HG02798 (cell line): ENCODE data around the gene SMARCA2.

ENCODE experiments used
- ATAC-seq: cut with Tn5 transposase; IDR thresholded peaks from one replicate; pipeline ENCODE4 v1.9.1; 2021; ENCODE audit warnings: mild to moderate bottlenecking; ENCODE audit not compliant: unreplicated experiment, poor library complexity

SMARCA2 gene

DNA sequence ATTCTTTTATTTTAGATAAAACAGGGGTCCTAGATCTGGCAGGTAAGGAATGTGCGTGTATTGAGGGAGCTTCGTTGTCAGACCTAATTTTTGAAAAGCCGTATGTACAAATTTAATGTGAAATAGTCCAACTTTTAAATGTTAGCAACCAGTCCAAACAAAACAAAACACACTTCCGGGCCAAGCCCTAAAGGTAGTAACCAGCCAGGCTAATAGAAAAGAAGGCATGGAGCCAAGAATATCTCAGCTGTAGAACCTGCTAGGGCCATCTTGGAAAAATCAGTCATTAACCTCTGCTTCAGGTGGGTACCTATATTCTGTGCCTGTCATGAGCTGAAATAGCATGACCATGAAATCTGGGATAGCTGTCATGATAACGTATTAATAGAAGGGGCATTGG lies 71.0 kb downstream of the SMARCA2 start:
- no peak for ATAC-seq

DNA sequence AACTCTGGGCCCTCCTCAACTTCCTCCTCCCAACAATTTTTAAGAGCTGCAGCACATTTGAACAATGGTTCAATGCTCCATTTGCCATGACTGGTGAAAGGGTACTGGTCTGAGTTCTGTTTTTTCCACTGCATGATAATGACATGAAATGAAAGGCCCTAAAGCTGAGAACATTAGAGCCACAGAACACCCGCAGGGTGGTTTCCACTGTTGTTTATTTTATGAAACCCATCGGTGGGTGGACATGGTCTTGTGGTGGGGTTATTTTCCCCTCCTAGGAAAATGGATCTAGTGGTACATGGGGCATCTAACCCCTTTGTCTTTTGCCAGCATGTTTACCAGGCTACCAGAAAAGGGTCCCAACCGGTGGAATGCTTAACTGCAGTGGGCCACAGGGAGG lies 71.8 kb downstream of the SMARCA2 start:
- peak; percentile 75 for ATAC-seq

DNA sequence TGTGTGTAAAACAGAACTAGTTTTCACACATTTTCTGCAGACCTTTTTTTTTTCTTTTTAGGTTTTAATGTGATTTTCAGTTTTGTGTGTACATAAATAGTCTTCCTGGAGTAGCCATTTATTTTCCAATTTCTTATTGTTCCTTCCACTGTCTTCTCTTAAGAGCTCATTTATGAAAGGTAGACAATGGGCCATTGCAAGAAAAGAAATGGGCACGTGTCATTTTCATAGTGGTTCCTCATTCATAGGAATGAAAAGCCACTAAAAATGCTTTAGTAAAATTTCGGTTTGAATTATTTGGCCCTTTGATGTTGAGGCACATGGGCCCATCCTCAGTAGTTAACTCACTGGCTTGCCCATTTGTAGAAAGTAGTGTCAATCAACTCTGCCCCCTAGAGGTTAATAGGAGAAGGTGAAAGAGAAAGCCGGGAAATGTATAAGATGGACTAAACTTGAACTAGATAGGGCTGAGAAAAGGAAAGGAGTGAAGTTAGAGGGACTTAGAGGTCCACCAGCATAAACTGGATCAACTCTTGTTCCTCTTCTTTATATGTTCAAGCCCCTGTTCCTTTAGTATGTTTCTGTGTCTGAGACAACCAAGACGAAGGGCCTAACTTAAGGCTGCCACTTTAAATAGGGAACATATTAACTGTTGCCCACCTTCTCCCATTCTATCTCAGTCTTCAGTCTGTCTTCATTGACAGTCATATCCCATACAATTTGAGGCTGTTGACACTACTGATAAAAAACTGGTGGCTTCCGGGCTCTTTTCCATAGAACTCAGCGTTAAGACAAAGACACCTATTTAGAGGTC lies 72.6 kb downstream of the SMARCA2 start:
- ATAC-seq = peak; percentile 85

DNA sequence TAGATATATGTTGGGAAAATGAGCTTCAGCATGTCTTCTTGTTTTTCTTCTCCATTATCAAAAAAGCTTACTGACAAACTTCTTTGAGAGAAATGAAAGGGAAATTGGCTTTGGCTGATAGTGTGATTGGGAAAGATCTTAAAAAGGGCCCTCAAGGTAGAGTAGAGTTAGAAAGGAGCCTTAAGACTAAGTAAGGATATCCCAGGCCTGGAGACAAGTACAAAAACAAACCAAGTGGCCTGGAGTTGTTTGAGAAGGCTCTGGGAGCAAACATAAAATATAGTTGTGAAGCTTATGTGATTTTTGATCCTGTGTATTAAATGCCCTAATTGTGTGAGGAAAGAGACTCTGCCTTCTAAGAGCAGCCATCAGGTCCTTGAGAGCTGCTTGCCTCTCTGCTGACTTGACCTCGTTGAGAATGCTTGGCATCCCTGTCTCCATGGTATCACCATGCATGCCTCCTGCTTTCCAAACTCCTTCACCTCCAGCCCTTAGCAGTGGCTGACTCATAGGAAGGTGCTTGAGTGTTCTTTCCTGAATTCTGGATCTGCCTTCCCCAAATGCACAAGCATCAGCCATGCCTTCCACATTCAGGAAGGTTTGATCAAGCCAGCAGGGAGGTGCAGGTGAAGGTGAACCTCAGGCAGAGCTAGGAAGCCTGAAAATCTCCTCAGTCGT lies 78.9 kb downstream of the SMARCA2 start:
- no peak for ATAC-seq

DNA sequence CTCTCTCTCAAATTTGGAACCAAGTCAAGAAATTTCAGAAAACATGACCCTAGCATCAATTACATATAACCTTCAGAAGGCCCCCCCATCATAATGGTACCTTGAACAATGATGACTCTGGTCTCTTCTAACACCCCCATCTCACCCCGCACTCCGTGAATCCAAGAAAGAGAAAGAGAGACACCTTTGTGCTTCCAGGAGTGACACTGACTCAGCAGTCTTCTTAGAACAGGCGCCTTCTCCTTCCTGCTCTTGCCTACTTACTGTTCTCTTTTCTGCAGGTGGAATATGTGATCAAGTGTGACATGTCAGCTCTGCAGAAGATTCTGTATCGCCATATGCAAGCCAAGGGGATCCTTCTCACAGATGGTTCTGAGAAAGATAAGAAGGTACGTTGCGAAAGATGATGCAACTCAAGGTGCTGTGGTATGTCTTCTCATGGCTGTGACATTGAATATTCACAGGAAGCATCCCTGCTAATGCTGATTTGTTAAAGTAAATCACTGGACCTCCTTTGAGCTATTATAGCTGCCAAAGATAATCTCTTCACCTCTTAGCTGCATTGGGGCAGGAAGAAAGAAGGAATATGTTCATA lies 81.3 kb downstream of the SMARCA2 start:
- no peak for ATAC-seq

DNA sequence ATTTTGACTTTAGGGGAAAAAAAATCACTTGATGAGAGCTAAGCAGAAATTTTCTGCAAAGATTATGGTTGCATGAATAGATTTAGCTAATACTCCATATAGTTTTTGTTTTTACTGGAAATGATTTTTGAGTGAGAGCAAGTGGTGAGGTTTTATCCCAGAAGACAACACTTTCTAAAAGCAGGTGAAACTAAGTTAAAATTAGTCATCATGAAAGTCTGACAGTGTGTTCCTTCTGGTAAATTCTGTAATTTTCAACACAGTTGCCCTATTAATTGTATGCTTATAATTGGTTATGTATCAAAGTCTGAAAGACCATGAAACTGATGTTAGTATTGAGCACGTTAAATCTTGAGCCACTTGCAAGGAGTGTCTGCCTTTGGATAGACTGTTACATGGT lies 91.5 kb downstream of the SMARCA2 start:
- ATAC-seq = no peak

DNA sequence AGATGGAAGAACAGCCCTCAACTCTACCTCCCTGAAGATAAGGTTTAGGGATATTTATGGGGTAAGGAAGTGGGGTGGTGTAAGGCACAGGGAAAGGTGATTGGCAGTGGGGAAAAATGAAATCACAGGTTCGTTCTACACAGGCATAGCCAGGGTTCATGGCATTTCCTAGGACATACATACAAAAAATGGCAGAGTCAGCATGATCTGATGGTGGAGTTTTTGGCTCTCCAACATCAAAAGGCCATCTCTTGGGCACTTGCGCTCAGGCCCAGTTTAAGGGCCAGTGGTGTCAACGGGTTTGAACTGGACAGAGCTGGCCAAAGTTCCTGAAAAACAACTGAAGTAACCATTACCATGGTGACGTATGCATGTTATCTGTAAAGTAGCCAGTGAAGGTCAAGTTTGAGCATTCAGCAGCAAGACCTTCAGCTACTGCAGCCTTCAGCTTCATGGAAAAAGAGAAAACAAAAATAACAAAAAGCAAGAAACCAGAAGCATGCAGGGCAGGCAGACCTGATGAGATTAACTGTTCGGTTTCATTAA lies 92.8 kb downstream of the SMARCA2 start:
- ATAC-seq = no peak

DNA sequence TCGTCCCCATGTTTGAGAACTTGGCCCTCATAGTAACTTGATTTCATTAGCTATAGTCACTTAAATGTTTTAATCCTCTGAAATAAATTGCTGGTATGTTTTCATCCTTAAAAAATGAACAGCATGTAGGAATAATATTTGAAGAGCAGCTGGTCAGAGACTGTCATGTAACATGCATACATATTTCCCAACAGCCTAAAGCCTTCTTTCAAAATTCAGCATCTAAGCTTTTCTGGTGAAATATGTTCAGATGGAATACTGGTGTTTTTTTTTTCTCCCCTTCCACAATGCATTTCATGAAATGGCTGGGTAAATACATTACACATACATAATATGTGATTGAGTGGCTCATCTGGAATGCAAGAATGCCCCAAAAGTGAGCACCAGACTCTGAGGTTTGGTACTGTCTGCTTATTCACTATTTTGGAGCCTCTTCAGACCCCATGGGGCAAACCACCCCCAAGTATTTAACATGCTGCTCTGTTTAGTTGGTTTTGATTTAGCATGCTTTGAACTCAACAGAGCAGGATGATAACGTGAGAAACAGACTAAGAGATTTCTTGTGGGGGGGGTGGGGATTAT lies 94.0 kb downstream of the SMARCA2 start:
- no peak for ATAC-seq

DNA sequence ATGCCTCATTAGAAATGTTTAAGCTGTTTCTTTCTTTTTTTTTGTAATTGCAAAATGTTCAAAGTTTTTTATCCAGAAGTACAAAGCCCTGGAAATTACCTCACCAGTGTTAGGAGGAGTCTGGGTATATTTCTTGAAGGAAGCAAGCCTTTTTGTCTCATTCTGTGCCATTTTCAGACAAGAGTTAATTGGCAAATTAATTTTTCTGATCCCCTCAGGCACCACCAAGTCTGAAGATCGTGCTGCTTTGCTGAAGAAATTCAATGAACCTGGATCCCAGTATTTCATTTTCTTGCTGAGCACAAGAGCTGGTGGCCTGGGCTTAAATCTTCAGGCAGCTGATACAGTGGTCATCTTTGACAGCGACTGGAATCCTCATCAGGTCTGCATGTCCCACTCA lies 94.9 kb downstream of the SMARCA2 start:
- no peak for ATAC-seq

DNA sequence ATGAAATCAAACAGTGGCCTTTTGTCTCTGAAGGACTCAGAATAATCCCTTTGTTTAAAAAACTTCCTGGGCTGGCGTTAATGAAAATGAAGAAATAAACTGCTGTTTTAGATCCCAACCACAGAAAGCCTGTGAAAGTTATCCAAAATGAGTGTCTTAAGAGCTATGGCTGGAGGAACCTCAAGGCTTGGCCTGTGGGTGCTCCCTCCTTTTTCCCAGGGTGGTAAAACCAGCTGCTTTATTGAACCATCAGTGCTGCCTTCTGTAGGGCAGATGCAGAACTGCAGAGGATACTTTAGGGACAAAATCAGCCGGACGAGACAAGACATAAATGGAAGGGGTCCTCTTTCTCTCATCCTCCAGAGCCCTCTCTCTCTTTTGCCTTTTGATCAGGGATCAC lies 100.9 kb downstream of the SMARCA2 start:
- ATAC-seq = no peak

DNA sequence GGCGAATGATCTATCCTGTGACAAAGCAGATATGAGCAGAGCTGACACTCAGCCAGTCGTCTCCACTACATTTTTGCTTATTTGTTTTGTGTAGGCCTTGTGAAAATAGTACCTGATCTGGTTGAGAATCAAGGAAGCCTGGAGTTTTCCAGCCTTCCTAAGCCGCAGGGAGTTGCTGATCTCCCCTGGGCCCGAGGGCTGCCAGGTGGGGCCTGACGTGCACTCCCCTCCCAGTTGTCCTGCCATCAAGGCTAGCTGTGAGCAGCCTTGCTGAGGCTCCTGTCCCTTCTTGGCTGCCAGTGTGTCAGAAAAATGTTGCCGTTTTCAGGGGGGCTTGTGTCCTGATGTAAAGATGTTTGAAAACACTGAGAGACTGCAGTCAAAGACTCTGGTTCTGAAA lies 102.4 kb downstream of the SMARCA2 start:
- ATAC-seq = no peak

DNA sequence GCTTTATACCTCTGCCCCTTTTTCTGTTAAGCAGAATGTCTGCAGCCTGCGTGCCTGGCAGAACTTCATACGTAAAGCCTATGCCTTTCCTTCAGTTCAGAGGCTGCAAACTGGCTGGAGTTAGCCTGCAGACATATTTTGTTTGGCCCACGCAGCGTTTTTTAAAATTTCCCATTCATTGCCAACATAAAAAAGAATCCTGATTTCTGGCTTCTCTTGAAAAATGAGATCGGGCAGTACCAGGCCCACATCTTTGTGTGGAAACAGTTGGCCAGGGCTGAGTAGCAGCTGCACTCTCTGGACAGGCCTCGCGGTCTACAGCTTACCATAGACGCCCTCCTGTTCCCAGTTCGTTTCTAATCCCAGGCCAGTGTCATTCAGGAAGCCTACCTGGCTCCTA lies 104.4 kb downstream of the SMARCA2 start:
- no peak for ATAC-seq

DNA sequence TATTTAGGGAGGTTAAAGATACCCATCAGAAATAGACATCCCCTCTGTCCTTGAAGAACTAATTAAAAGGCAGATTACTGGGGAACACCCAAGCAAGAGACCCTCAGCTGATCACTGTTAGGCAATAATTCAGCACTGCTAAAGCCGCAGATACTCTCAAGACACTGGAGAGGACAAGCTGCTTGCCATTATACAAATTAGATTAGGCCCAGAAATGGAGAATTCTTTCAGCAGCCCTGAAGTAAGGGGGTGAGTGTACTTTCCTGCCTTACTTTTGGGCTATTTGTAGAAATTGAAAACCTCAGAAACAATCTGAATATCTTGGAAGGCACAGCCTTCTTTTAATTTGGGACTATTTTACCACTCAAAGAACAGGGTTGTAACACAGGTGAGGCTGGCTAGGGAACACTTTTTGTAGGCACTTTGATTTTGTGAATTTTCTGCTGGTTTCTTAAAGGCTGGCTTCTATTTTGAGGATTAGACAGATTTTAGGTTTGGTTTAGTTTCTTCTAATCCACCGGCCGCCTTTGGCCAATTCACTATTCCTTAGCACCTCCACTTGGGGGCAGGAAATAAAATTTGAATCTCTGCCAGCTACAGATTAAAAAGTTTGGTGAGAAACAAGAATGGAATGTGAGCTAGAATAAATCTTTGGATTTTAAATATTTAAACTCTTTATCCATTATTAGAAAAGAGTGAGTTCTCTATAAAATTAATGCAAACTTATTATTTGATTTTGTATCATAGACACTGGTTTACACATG lies 106.0 kb downstream of the SMARCA2 start:
- no peak for ATAC-seq

DNA sequence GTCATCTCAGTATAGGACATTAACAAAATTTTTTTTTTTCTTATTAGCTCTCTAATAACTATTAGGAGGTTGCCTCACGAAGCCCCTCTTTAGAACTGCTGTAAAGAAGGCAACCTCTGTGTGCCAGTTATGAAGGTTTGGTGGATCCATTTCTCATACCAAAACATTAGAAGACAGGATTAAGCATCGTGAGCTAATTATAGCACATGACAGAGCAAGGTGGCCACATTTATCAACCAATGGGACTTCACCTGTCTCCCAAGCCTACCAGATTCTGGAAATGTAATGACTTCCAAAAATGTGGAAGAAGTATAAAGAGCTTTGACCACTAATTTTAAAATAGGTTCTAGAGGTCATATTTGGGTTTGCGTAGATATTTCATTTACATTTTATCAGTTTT lies 107.2 kb downstream of the SMARCA2 start:
- no peak for ATAC-seq

DNA sequence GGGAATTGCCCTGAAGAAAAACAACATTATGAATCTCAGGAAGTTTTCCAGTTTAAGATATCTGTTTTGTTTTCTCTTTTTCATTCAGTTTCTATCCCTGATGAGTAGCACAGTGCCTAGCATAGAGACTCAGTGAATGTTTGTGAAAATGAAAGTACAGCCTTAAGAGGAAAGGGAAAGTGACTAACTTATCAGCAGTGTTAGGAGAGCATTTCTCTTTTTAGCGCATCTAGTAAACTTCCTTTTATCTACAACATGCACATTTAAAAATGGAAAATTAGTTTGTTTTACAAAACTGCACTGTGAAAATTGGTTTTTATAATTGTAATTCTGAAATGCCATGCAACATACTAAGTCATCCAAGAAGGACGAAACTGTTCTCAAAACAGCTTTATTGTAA lies 110.8 kb downstream of the SMARCA2 start:
- peak; percentile 89 for ATAC-seq

DNA sequence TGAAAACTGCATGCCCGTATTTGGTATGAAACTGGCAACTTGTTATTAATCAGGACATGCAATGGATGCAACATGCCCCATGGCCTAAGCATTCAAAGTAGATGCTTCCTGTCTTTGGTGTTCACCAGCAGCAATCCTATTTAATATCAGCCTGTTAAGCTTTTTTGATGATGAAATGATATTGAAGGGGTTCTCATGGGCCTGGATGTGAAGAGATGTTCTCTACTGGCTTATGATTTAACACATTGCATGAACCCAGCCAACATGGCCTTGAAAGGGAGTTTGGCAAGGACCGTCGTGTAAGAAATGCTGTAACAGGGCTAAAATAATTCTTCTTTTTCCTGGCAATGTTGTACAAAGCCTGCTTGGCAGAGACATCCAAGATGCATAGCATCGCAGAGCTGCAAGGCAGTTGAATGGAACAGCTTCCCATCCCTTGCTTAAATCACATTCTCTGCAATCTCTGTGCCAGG lies 111.2 kb downstream of the SMARCA2 start:
- no peak for ATAC-seq

DNA sequence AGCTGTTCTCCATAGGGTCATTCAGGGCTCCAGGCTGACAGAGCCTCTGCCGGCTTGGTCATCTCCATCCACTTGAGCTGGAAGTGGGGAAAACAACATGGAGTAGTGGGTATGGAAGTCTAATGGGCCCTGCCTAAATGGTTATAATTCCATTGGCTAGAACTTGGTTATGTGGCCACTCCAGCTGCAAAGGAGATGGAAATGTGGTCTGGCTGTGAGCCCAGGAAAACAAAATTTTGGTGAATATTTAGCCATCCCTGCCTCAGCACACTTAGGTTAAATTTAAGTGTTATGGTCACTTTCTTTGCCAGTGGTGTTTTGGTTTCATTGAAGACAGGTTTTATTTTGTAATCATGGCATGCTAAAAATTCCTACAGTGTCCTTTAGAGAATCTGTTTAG lies 112.3 kb downstream of the SMARCA2 start:
- no peak for ATAC-seq

DNA sequence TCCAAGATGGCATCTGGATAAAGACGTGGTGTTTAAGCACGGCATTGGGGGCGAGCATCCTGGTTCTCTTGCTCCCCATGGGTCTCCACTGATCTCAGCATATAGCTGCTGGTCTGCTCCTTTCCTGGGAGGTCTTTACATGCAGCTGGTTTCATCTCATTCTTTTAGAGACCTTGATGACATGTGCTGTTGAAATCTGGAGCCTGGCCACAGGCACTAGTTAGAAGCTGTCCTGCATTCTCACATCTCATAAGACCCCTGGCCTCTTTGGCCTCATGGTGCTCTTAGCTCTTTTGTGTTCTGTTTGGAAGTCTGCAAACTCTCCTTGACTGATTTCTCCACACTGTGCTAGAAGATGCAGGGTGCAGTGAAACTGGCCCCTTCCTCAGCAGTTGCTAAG lies 113.0 kb downstream of the SMARCA2 start:
- ATAC-seq = no peak

DNA sequence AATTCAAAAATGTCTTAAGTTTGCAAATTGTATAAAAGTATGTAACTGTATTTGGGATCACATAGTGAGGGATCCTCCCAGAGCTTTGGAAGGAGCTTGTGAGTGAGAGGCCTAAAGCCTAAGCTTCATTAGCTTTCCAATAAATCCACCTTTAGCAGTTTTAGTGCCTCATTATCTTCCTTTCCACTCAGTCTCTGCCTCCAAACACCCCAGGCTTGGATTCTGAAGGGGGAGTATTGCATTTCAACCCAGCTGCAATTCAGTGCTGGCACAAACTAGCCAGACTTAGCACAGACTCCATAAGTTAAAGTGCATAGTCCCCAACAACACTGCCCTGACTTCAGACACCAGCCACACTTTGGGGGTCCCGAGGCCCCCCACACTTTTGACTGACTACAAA lies 113.5 kb downstream of the SMARCA2 start:
- no peak for ATAC-seq

DNA sequence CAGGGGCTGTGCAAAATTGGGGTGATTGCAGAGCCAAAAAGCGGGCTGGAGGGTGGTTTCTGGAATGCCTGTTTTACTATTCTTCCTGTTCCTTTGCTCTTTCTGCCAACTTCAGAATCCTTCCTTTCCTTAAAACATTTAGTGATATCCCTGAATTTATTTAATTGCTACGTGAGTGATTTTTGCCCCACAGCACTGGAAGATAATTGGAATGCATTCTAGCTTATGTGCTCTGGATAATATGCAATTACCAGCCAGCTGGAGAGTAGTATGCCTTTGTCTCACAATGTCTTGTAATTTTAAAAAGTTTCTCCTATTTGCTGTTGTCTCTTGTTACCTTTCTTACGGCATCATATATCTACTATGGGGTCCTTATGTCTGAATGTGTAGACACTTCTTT lies 115.8 kb downstream of the SMARCA2 start:
- no peak for ATAC-seq
